Lung (tissue), 12 donors: Measurements from ENCODE around the gene NPHP4. TPM values are rescaled to one million over a fixed set of nuclear protein-coding genes. Genes with fewer than 3 reads are reported as not detected.

Experiments
- ATAC-seq: fragments of 200-7000 bp; cut with Tn5 transposase; one replicate; pipeline ENCODE4 v1.9.1; 2020; ENCODE audit warnings: moderate number of reproducible peaks; ENCODE audit not compliant: insufficient read depth, low FRiP score
- DNase-seq, 3 donors: peaks; one replicate each; pipeline ENCODE4 v3.0.0-alpha.2; 2013 to 2017
- H3K27ac ChIP-seq, 2 donors: one replicate each; pipeline ENCODE4 v1.5.1; 2013; ENCODE audit warnings: mild to moderate bottlenecking in 2 of 2, moderate library complexity in 2 of 2, control low read depth in 1 of 2, inconsistent platforms in 1 of 2, low read depth in 1 of 2, low read length in 1 of 2
- H3K27me3 ChIP-seq, 3 donors: one replicate each; pipeline ENCODE4 v1.5.1; 2013; ENCODE audit warnings: low read length in 2 of 3; ENCODE audit not compliant: control insufficient read depth in 3 of 3, insufficient read depth in 3 of 3
- H3K36me3 ChIP-seq, 4 donors: one replicate each; pipeline ENCODE4 v1.5.1; 2013; ENCODE audit warnings: low read length in 4 of 4, mild to moderate bottlenecking in 1 of 4, moderate library complexity in 1 of 4; ENCODE audit not compliant: control insufficient read depth in 4 of 4, insufficient read depth in 4 of 4
- H3K4me1 ChIP-seq, 5 donors: one replicate each; pipeline ENCODE4 v1.5.1; 2013; ENCODE audit warnings: low read length in 5 of 5, mild to moderate bottlenecking in 2 of 5, moderate library complexity in 1 of 5; ENCODE audit not compliant: control insufficient read depth in 5 of 5, insufficient read depth in 5 of 5
- H3K4me3 ChIP-seq: one replicate; pipeline ENCODE4 v1.5.1; 2013; ENCODE audit warnings: mild to moderate bottlenecking, control low read depth, moderate library complexity
- H3K9ac ChIP-seq, 2 donors: one replicate each; pipeline ENCODE4 v1.5.1; 2013; ENCODE audit warnings: low read length in 2 of 2, control low read depth in 1 of 2; ENCODE audit not compliant: insufficient read depth in 1 of 2
- H3K9me3 ChIP-seq, 4 donors: one replicate each; pipeline ENCODE4 v1.5.1; 2013; ENCODE audit warnings: low read length in 3 of 4, mild to moderate bottlenecking in 1 of 4, moderate library complexity in 1 of 4; ENCODE audit not compliant: control insufficient read depth in 4 of 4, insufficient read depth in 3 of 4
- CTCF ChIP-seq: IDR thresholded peaks from 2 replicates; pipeline ENCODE4 v1.5.1; 2012; ENCODE audit warnings: mild to moderate bottlenecking; ENCODE audit errors: control extremely low read depth, extremely low read depth
- WGBS, 2 donors: extraction: QIAGEN DNeasy Blood & Tissue Kit; methylation state at CpG; one replicate each; pipeline ENCODE4 v1.1.7; 2013; 5-methylcytosine and 5-hydroxymethylcytosine counted together
- polyA plus RNA-seq, 2 donors: library from polyadenylated mRNA; stranded (reverse); fragments of 200-250 nt; gene quantifications; one replicate each; pipeline ENCODE4 v1.2.1, GENCODE V29; 2013
- total RNA-seq, 2 donors: library from RNA; depleted of rRNA in 1 of 2; stranded (reverse); fragments of >200 nt in 1 of 2; gene quantifications; one replicate each; pipeline ENCODE4 v1.2.1, GENCODE V29; 2014 to 2021
- donor health status: control.
- donor health status: control.
- donor health status: Bipolar disorder and iron deficiency.
- donor health status: healthy.
- donor health status: DM: yes; HTN: yes; CAD: no.

Gene NPHP4
- total and polyA plus RNA-seq, 4 donors = 6.0 to 23.3 (median 11.1) TPM

- H3K27ac ChIP-seq = no peak overlapping the region
- no peak for ATAC-seq
- H3K9me3 ChIP-seq = peaks cover 0 to 2% (median 0%) of the 10 kb centered on the region in 4 donors
- WGBS, 2 donors = 76 to 83% methylated on average over 12 of the region's 12 CpGs
- H3K36me3 ChIP-seq = peaks cover 0 to 2% (median 0%) of the 10 kb centered on the region in 4 donors
- H3K4me3 ChIP-seq = no peak overlapping the region
- no peaks in the 10 kb centered on the region for H3K4me1 ChIP-seq
- H3K27me3 ChIP-seq = peaks cover 0 to 12% (median 6%) of the 10 kb centered on the region in 3 donors
- no peak overlapping the region for H3K9ac ChIP-seq
- DNase-seq = no peak
- TF ChIP-seq CTCF = no peak
These were observed 43.5 kb upstream of the NPHP4 start for GRCh38 chr1:6035719-6036118.

- TF ChIP-seq CTCF = no peak
- Histone ChIP-seq H3K9me3 (peaks cover 0 to 2% (median 0%) of the 10 kb centered on the region in 4 donors), H3K4me1 (no peaks in the 10 kb centered on the region), H3K36me3 (no peaks in the 10 kb centered on the region), H3K4me3 (no peak overlapping the region), H3K27me3 (peaks cover 0 to 12% (median 6%) of the 10 kb centered on the region in 3 donors), H3K9ac (no peak overlapping the region), H3K27ac (no peak overlapping the region)
- no peak for ATAC-seq
- no peak for DNase-seq
- WGBS, 2 donors = 72 to 85% methylated on average over 13 to 15 of the region's 15 CpGs
These were observed 43.1 kb upstream of the NPHP4 start for GRCh38 chr1:6035303-6035702.

- ATAC-seq = no peak
- Histone ChIP-seq H3K36me3 (no peaks in the 10 kb centered on the region), H3K27me3 (peaks cover 0 to 8% (median 6%) of the 10 kb centered on the region in 3 donors), H3K4me1 (peaks cover 0 to 2% (median 0%) of the 10 kb centered on the region in 5 donors), H3K9me3 (peaks cover 0 to 2% (median 0%) of the 10 kb centered on the region in 4 donors), H3K4me3 (no peak overlapping the region), H3K9ac (no peak overlapping the region), H3K27ac (no peak overlapping the region)
- DNase-seq = no peak
- 73 to 83% methylated on average over 10 of the region's 10 CpGs for WGBS, 2 donors
- no peak for TF ChIP-seq CTCF
These were observed 42.5 kb upstream of the NPHP4 start for GRCh38 chr1:6034750-6035096.
